K562 (cell line): ENCODE results near the gene SIGLEC5. TPM values are rescaled to one million over a fixed set of nuclear protein-coding genes. Genes with fewer than 3 reads are reported as not detected.

ENCODE experiments used
- ATAC-seq: fragments of 200-7000 bp; cut with Tn5 transposase; 3 replicates; pipeline ENCODE4 v1.9.1; 2020; ENCODE audit warnings: moderate library complexity
- BruUV-seq: library from RNA; stranded (reverse); fragments of 400-500 nt; replicated peaks from 2 replicates; lab custom pipeline; 2021; lab: Mats Ljungman, UMichigan
- CTCF ChIA-PET: fragments of 300-600 bp; formaldehyde crosslinking; extraction: SDS; loops from one replicate; lab custom pipeline; 2021; ENCODE audit warnings: low intra/inter-chr PET ratio; lab: Yijun Ruan, JAX
- POLR2A ChIA-PET: fragments of 300-600, 350-650 bp; sonication (Branson Sonifier 250); formaldehyde crosslinking; extraction: SDS; loops from one replicate; lab custom pipeline; 2021; ENCODE audit warnings: antibody characterized with exemption, inconsistent platforms; lab: Yijun Ruan, JAX
- DNase-seq, 4 experiments: peaks; one replicate each; pipeline versions ENCODE4 v3.0.0 to v3.0.0-alpha.2; 2011 to 2018; ENCODE audit warnings: low spot score in 3 of 4, mixed read lengths in 3 of 4; ENCODE audit errors: extremely low read depth in 1 of 4
- FAIRE-seq: peaks from 2 replicates; lab custom pipeline; 2011; peaks lifted over from hg19 to GRCh38; lab: Jason Lieb, UNC
- H2AFZ ChIP-seq: 2 replicates; pipeline ENCODE4 v1.6.0; 2011; ENCODE audit warnings: low read depth, low read length, control low read depth, inconsistent platforms
- H3K27ac ChIP-seq: fragments of 200-600 bp; 3 replicates; pipeline ENCODE4 v1.8.0; 2011; ENCODE audit warnings: low read depth, mild to moderate bottlenecking, control low read depth, inconsistent platforms, low read length, moderate library complexity, mixed read lengths; ENCODE audit errors: extremely low read depth
- H3K27me3 ChIP-seq, 2 experiments: fragments of 300-600 bp in 1 of 2; 2 replicates in 1 of 2; 3 replicates in 1 of 2; pipeline versions ENCODE4 v1.6.0 to v1.8.0; 2011; ENCODE audit warnings: inconsistent platforms in 2 of 2, low read length in 2 of 2, mild to moderate bottlenecking in 1 of 2, mixed read lengths in 1 of 2, moderate library complexity in 1 of 2; ENCODE audit not compliant: control insufficient read depth in 2 of 2, insufficient read depth in 2 of 2
- H3K36me3 ChIP-seq: fragments of 300-600 bp; 3 replicates; pipeline ENCODE4 v1.8.0; 2011; ENCODE audit warnings: mild to moderate bottlenecking, low read length, inconsistent platforms; ENCODE audit not compliant: control insufficient read depth, insufficient read depth
- H3K4me1 ChIP-seq, 2 experiments: fragments of 200-600 bp in 1 of 2; replicated peaks in 1 of 2; 2 replicates in 1 of 2; 3 replicates in 1 of 2; pipeline versions ENCODE4 v1.5.1 to v1.8.0; 2011; ENCODE audit warnings: inconsistent platforms in 2 of 2, low read length in 2 of 2, mild to moderate bottlenecking in 1 of 2, mixed read lengths in 1 of 2, moderate library complexity in 1 of 2; ENCODE audit not compliant: control insufficient read depth in 2 of 2, insufficient read depth in 2 of 2
- H3K4me2 ChIP-seq: 2 replicates; pipeline ENCODE4 v1.6.1; 2011; ENCODE audit warnings: low read length, control low read depth, inconsistent platforms, mixed read lengths; ENCODE audit not compliant: insufficient read depth
- H3K4me3 ChIP-seq: fragments of 200-600 bp; sonication (generic), shearing (Covaris generic); 2 replicates; pipeline ENCODE4 v1.5.1; 2016; ENCODE audit warnings: control low read depth, inconsistent platforms
- H3K79me2 ChIP-seq: fragments of 200-600 bp; 3 replicates; pipeline ENCODE4 v1.8.0; 2011; ENCODE audit warnings: low read length, inconsistent platforms; ENCODE audit not compliant: control insufficient read depth, insufficient read depth
- H3K9ac ChIP-seq, 2 experiments: 2 replicates each; pipeline versions ENCODE4 v1.6.0 to v1.6.1; 2011; ENCODE audit warnings: low read depth in 2 of 2, low read length in 2 of 2, control low read depth in 1 of 2, inconsistent platforms in 1 of 2, mild to moderate bottlenecking in 1 of 2, mixed read lengths in 1 of 2; ENCODE audit not compliant: insufficient read depth in 1 of 2
- H3K9me1 ChIP-seq: one replicate; pipeline ENCODE4 v1.6.0; 2011; ENCODE audit warnings: inconsistent platforms, mild to moderate bottlenecking, low read length, moderate library complexity; ENCODE audit not compliant: control insufficient read depth, insufficient read depth
- H3K9me3 ChIP-seq: replicated peaks from 2 replicates; pipeline ENCODE4 v1.5.1; 2011; ENCODE audit warnings: low read depth, low read length, inconsistent platforms; ENCODE audit not compliant: control insufficient read depth, insufficient read depth
- H4K20me1 ChIP-seq: replicated peaks from 2 replicates; pipeline ENCODE4 v1.6.1; 2011; ENCODE audit warnings: low read length, inconsistent platforms, mixed read lengths; ENCODE audit not compliant: control insufficient read depth, insufficient read depth
- CREB3L1 ChIP-seq: fragments of 450-650 bp; IDR thresholded peaks from 2 replicates; pipeline ENCODE4 v1.6.1; 2014; ENCODE audit warnings: low read depth, mild to moderate bottlenecking, moderate library complexity, borderline replicate concordance
- FOXO4 ChIP-seq: fragments of 450-650 bp; formaldehyde crosslinking; IDR thresholded peaks from 2 replicates; pipeline ENCODE4 v1.4.0; 2020; ENCODE audit warnings: mild to moderate bottlenecking, moderate library complexity
- GATA2 ChIP-seq: sonication (generic); formaldehyde crosslinking; IDR thresholded peaks from 2 replicates; pipeline ENCODE4 v1.4.0; 2020; ENCODE audit warnings: mild to moderate bottlenecking, missing genetic modification reagents
- GATAD2A ChIP-seq: fragments of 450-650 bp; IDR thresholded peaks from 2 replicates; pipeline ENCODE4 v1.6.1; 2017
- HMGXB4 ChIP-seq: sonication (generic); formaldehyde crosslinking; IDR thresholded peaks from 2 replicates; pipeline ENCODE4 v1.8.1; 2023; ENCODE audit warnings: mild to moderate bottlenecking, missing genetic modification reagents
- MAZ ChIP-seq, 2 experiments: fragments of 450-650 bp in 1 of 2; sonication (generic) in 1 of 2; formaldehyde crosslinking; IDR thresholded peaks in 1 of 2; conservative IDR thresholded peaks in 1 of 2; 2 replicates each; pipeline versions ENCODE4 v1.4.0 to v1.5.0; 2020; ENCODE audit warnings: mild to moderate bottlenecking in 1 of 2, missing genetic modification reagents in 1 of 2
- NCOA4 ChIP-seq: fragments of 450-650 bp; IDR thresholded peaks from 2 replicates; pipeline ENCODE4 v1.6.1; 2018; ENCODE audit warnings: mild to moderate bottlenecking; ENCODE audit not compliant: partially characterized antibody
- NFRKB ChIP-seq: fragments of 450-650 bp; IDR thresholded peaks from 2 replicates; pipeline ENCODE4 v1.6.1; 2016; ENCODE audit warnings: low read depth
- PHB2 ChIP-seq: fragments of 450-650 bp; IDR thresholded peaks from 2 replicates; pipeline ENCODE4 v1.6.1; 2017; ENCODE audit warnings: low read depth
- SREBF2 ChIP-seq: sonication (generic); formaldehyde crosslinking; IDR thresholded peaks from 2 replicates; pipeline ENCODE4 v1.4.0; 2020; ENCODE audit warnings: mild to moderate bottlenecking, missing genetic modification reagents
- ZBED1 ChIP-seq: IDR thresholded peaks from 2 replicates; pipeline ENCODE4 v1.6.1; 2014
- ZBTB2 ChIP-seq: fragments of 450-650 bp; IDR thresholded peaks from 2 replicates; pipeline ENCODE4 v1.6.1; 2016; ENCODE audit warnings: antibody characterized with exemption
- ZNF143 ChIP-seq: sonication (generic); formaldehyde crosslinking; IDR thresholded peaks from 2 replicates; pipeline ENCODE4 v1.9.0; 2022; ENCODE audit warnings: mild to moderate bottlenecking, missing genetic modification reagents
- ZNF23 ChIP-seq: fragments of 250-450 bp; sonication (Bioruptor Pico); IDR thresholded peaks from 2 replicates; pipeline ENCODE4 v1.4.0; 2020; ENCODE audit warnings: mild to moderate bottlenecking
- ZNF395 ChIP-seq: fragments of 200-800 bp; sonication (Bioruptor generic); IDR thresholded peaks from 2 replicates; pipeline ENCODE4 v1.6.1; 2017; ENCODE audit warnings: missing genetic modification characterization, missing compliant biosample characterization
- WGBS: fragments of 100-300 bp; shearing (Covaris generic); methylation state at CpG from one replicate; pipeline ENCODE4 v1.1.6; 2016; ENCODE audit warnings: low coverage, mixed read lengths; ENCODE audit not compliant: insufficient coverage; ENCODE audit errors: missing lambda C conversion rate; 5-methylcytosine and 5-hydroxymethylcytosine counted together
- in situ Hi-C: fragments of 300-500 bp; cut with MboI; formaldehyde crosslinking; loops from 4 replicates; pipeline ENCODE4 v1.15.0; 2018; ENCODE audit warnings: inconsistent platforms, mixed read lengths
- intact Hi-C: fragments of 100-400 bp; cut with micrococcal nuclease; formaldehyde crosslinking; loops from 2 replicates; pipeline ENCODE4 v1.14.2; 2022
- polyA plus RNA-seq, 8 experiments: library from polyadenylated mRNA; depleted of rRNA in 4 of 8; stranded (reverse) in 5 of 8; unstranded in 3 of 8; fragments of >200 nt; fragmentation: Nextera tagmentation in 2 of 8; fragmentation: Illumina TruSeq in 1 of 8; extraction: Ambion mirVana in 2 of 8; extraction: Trizol in 1 of 8; gene quantifications; 2 replicates each; pipeline versions ENCODE4 v1.2.1 to v1.2.3, GENCODE V29; 2011 to 2014; ENCODE audit warnings: inconsistent platforms in 1 of 8, missing spikeins in 1 of 8
- total RNA-seq, 7 experiments: library from RNA; depleted of rRNA in 6 of 7; stranded (reverse); fragments of >200 nt in 6 of 7; fragmentation: Illumina TruSeq in 2 of 7; extraction: Trizol in 2 of 7; gene quantifications; 2 replicates each; pipeline versions ENCODE4 v1.2.1 to v1.2.3, GENCODE V29; 2011 to 2021; ENCODE audit warnings: low replicate concordance in 1 of 7

Gene SIGLEC5
- total and polyA plus RNA-seq, 9 of the 15 experiments (the other 6 are each of a cell fraction or from before 2014, with no cell fraction given): 0.14 TPM; not detected in 8

GRCh38 chr19:51610576-51610975, 19.6 kb downstream of the SIGLEC5 start:
- BruUV-seq: no TSS peak
- Histone ChIP-seq H2AFZ (no peak overlapping the region), H3K4me2 (no peak overlapping the region)
- TF ChIP-seq ZNF143 (CRISPR knock-in tag) (no peak), NFRKB (no peak), ZNF23 (CRISPR knock-in tag) (no peak), HMGXB4 (CRISPR knock-in tag) (no peak), ZBTB2 (no peak), GATAD2A (no peak), PHB2 (no peak), FOXO4 (CRISPR knock-in tag) (no peak), SREBF2 (CRISPR knock-in tag) (no peak), CREB3L1 (no peak), GATA2 (CRISPR knock-in tag) (no peak), ZNF395 (CRISPR knock-in tag) (no peak), ZBED1 (no peak), NCOA4 (no peak), MAZ (CRISPR knock-in tag; conservative IDR thresholded peaks at IDR 0.05 in 1 of 2, IDR thresholded peaks at IDR 0.05 in 1 of 2) (no peak)

More at GRCh38 chr19:51610576-51610975, 19.6 kb downstream of the SIGLEC5 start:
- in situ Hi-C loops (no loop called here), intact Hi-C loops (no loop called here)
- ATAC-seq (no peak), DNase-seq (no peak), FAIRE-seq (no peak)
- Histone ChIP-seq H3K27me3 (peaks cover 13 to 29% of the 10 kb centered on the region in 2 experiments), H3K9ac (no peak overlapping the region), H3K4me3 (no peak overlapping the region), H3K9me3 (no peaks in the 10 kb centered on the region), H3K9me1 (no peaks in the 10 kb centered on the region), H3K79me2 (no peaks in the 10 kb centered on the region), H3K36me3 (no peaks in the 10 kb centered on the region), H4K20me1 (no peaks in the 10 kb centered on the region), H3K27ac (no peak overlapping the region), H3K4me1 (no peaks in the 10 kb centered on the region)
- ChIA-PET CTCF (no interaction called here), POLR2A (no interaction called here)
- 0% methylated on average over 1 of the region's 1 CpG for WGBS
